Pancreas (tissue), 10 donors: Measurements from ENCODE around the gene AASS. TPM values are rescaled to one million over a fixed set of nuclear protein-coding genes. Genes with fewer than 3 reads are reported as not detected.

Source experiments
- ATAC-seq, 4 donors: fragments of 200-7000 bp; cut with Tn5 transposase; one replicate each; pipeline versions ENCODE4 v1.8.0 to v1.9.1; 2020; ENCODE audit warnings: mild to moderate bottlenecking in 4 of 4, moderate library complexity in 4 of 4
- DNase-seq, 6 donors: peaks; one replicate each; pipeline ENCODE4 v3.0.0-alpha.2; 2020
- FAIRE-seq: peaks from 2 replicates; lab custom pipeline; 2012; peaks lifted over from hg19 to GRCh38; lab: Jason Lieb, UNC
- H3K27ac ChIP-seq, 4 donors: fragments of 200-600 bp; sonication (generic); 1 replicate in 3 of 4; 2 replicates in 1 of 4; pipeline versions ENCODE4 v1.5.0 to v1.8.0; 2020
- H3K27me3 ChIP-seq, 4 donors: fragments of 200-600 bp; one replicate each; pipeline ENCODE4 v1.8.0; 2021
- H3K36me3 ChIP-seq, 3 donors: fragments of 200-600 bp; sonication (generic) in 1 of 3; one replicate each; pipeline versions ENCODE4 v1.5.0 to v1.8.0; 2020 to 2021
- H3K4me1 ChIP-seq, 3 donors: fragments of 200-600 bp; one replicate each; pipeline ENCODE4 v1.8.0; 2021
- H3K4me3 ChIP-seq, 4 donors: fragments of 200-600 bp; sonication (generic) in 2 of 4; one replicate each; pipeline versions ENCODE4 v1.5.0 to v1.8.0; 2020 to 2021
- H3K9me3 ChIP-seq, 4 donors: fragments of 200-600 bp; one replicate each; pipeline ENCODE4 v1.8.0; 2021
- CTCF ChIP-seq, 4 donors: fragments of 200-600 bp; sonication (generic) in 3 of 4; IDR thresholded peaks; one replicate each; pipeline versions ENCODE4 v1.5.0 to v1.8.0; 2021; ENCODE audit warnings: antibody characterized with exemption in 4 of 4
- WGBS, 2 donors: extraction: QIAGEN DNeasy Blood & Tissue Kit; methylation state at CpG; one replicate each; pipeline ENCODE4 v1.1.7; 2013; 5-methylcytosine and 5-hydroxymethylcytosine counted together
- intact Hi-C, 3 donors: fragments of 100-400 bp; cut with DNase I; formaldehyde crosslinking; loops; one replicate each; pipeline versions ENCODE4 v1.11.1 to v1.14.2; 2022
- polyA plus RNA-seq, 2 donors: library from polyadenylated mRNA; stranded (reverse); fragments of 200-250 nt; gene quantifications; one replicate each; pipeline ENCODE4 v1.2.3, GENCODE V29; 2013
- total RNA-seq, 6 donors: library from RNA; stranded (reverse); fragmentation: NEBNext Ultra II Directional in 4 of 6; extraction: Animal tissue kit (Norgen Biotek cat#: 25700) in 4 of 6; gene quantifications; one replicate each; pipeline versions ENCODE4 v1.2.1 to v1.2.4, GENCODE V29; 2021 to 2023
- donor health status: healthy with polysubstance abuse.
- donor health status: DM: no; HTN: no; CAD: no; lungs with moderate emphysema.
- donor health status: DM: no; HTN: no; CAD: no.
- donor health status: control.
- donor health status: control.
- donor health status: Bipolar disorder and iron deficiency.
- donor health status: DM: yes; HTN: yes; CAD: no.
- donor health status: DM: no; HTN: no; CAD: no.
- donor health status: DM: no; HTN: no; CAD: no.
- donor health status: DM: yes; HTN: yes; CAD: no.

AASS gene
- total and polyA plus RNA-seq, 8 donors = 5.9 to 16.9 (median 11.2) TPM

- H3K9me3 ChIP-seq = no peaks in the 10 kb centered on the region
- no peaks in the 10 kb centered on the region for H3K4me1 ChIP-seq
- H3K36me3 ChIP-seq = peaks cover 0 to 31% (median 6%) of the 10 kb centered on the region in 3 donors
- ATAC-seq (no peak), DNase-seq (no peak), FAIRE-seq (no peak)
- no peak for TF ChIP-seq CTCF (IDR thresholded peaks at IDR 0.05)
- intact Hi-C loops = no loop called here
- no peak overlapping the region for H3K27ac ChIP-seq
- H3K27me3 ChIP-seq = no peaks in the 10 kb centered on the region
- H3K4me3 ChIP-seq = no peak overlapping the region
Measured at GRCh38 chr7:122082160-122082559, 61.9 kb downstream of the AASS start.

- Histone ChIP-seq H3K27ac (no peak overlapping the region), H3K36me3 (peaks cover 0 to 15% (median 6%) of the 10 kb centered on the region in 3 donors), H3K4me3 (no peak overlapping the region), H3K9me3 (no peaks in the 10 kb centered on the region), H3K4me1 (no peaks in the 10 kb centered on the region), H3K27me3 (no peaks in the 10 kb centered on the region)
- DNase-seq (no peak), FAIRE-seq (no peak), ATAC-seq (no peak)
- TF ChIP-seq CTCF (IDR thresholded peaks at IDR 0.05) = no peak
- intact Hi-C loops = no loop called here
- 65 to 72% methylated on average over 3 of the region's 3 CpGs for WGBS, 2 donors
Measured at GRCh38 chr7:122073635-122074034, 70.4 kb downstream of the AASS start.

GRCh38 chr7:122072924-122073599, 71.0 kb downstream of the AASS start:
- ATAC-seq (no peak), FAIRE-seq (no peak), DNase-seq (no peak)
- H3K27me3 ChIP-seq = no peaks in the 10 kb centered on the region
- no peaks in the 10 kb centered on the region for H3K4me1 ChIP-seq
- intact Hi-C loops = no loop called here
- H3K36me3 ChIP-seq = peaks cover 0 to 10% (median 6%) of the 10 kb centered on the region in 3 donors
- no peak for TF ChIP-seq CTCF (IDR thresholded peaks at IDR 0.05)
- no peaks in the 10 kb centered on the region for H3K9me3 ChIP-seq
- H3K4me3 ChIP-seq = no peak overlapping the region
- 44% methylated on average over 6 of the region's 6 CpGs for WGBS, 2 donors
- H3K27ac ChIP-seq = no peak overlapping the region

GRCh38 chr7:122072272-122072671, 71.8 kb downstream of the AASS start:
- TF ChIP-seq CTCF (IDR thresholded peaks at IDR 0.05) = no peak
- intact Hi-C loops = no loop called here
- peaks cover 0 to 2% (median under 1%) of the 10 kb centered on the region in 3 donors for H3K36me3 ChIP-seq
- no peak for FAIRE-seq
- ATAC-seq = no peak
- H3K27me3 ChIP-seq = no peaks in the 10 kb centered on the region
- H3K27ac ChIP-seq = no peak overlapping the region
- H3K4me3 ChIP-seq = no peak overlapping the region
- H3K4me1 ChIP-seq = no peaks in the 10 kb centered on the region
- no peak for DNase-seq
- WGBS, 2 donors = 88 to 95% methylated on average over 2 of the region's 2 CpGs
- no peaks in the 10 kb centered on the region for H3K9me3 ChIP-seq

GRCh38 chr7:122070834-122071233, 73.2 kb downstream of the AASS start:
- TF ChIP-seq CTCF (IDR thresholded peaks at IDR 0.05) = no peak
- intact Hi-C loops = no loop called here
- Histone ChIP-seq H3K27me3 (no peaks in the 10 kb centered on the region), H3K9me3 (no peaks in the 10 kb centered on the region), H3K27ac (no peak overlapping the region), H3K36me3 (no peaks in the 10 kb centered on the region), H3K4me3 (no peak overlapping the region), H3K4me1 (no peaks in the 10 kb centered on the region)
- DNase-seq (no peak), FAIRE-seq (no peak), ATAC-seq (no peak)
- WGBS, 2 donors = 87 to 92% methylated on average over 3 of the region's 3 CpGs
